GM18909 (cell line): ENCODE data around the gene TUBGCP2.

Experiments used
- ATAC-seq: cut with Tn5 transposase; IDR thresholded peaks from one replicate; pipeline ENCODE4 v1.9.1; 2021; ENCODE audit warnings: mild to moderate bottlenecking; ENCODE audit not compliant: unreplicated experiment, poor library complexity

The TUBGCP2 gene

GRCh38 chr10:133306941-133307379 lies 1.7 kb downstream of the TUBGCP2 start:
- ATAC-seq = no peak

DNA sequence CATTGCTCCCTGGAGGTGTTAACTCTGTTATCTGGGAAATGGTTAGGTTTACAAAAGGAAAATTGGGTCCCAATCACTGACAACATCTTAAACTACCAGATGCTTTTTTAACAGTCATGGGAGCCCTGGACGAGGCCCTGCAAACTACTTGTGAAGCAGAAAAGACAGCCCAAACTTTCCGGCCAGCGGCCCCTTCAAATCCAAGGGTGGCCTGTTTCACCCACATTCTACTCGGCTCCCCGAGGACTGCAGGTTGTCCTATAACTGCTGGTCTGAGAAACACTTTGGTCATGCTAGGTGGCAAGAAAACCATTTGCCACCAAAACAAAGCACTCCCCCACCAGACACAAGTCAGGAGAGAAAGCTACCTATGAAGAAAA lies 2.6 kb downstream of the TUBGCP2 start:
- no peak for ATAC-seq

GRCh38 chr10:133303206-133303605 lies 5.5 kb downstream of the TUBGCP2 start:
- ATAC-seq = no peak

- no peak for ATAC-seq
Observed at GRCh38 chr10:133302230-133302629, 6.4 kb downstream of the TUBGCP2 start.

- no peak for ATAC-seq
Observed at GRCh38 chr10:133299738-133300137, 8.9 kb downstream of the TUBGCP2 start.

GRCh38 chr10:133299224-133299623 lies 9.4 kb downstream of the TUBGCP2 start:
- no peak for ATAC-seq

DNA sequence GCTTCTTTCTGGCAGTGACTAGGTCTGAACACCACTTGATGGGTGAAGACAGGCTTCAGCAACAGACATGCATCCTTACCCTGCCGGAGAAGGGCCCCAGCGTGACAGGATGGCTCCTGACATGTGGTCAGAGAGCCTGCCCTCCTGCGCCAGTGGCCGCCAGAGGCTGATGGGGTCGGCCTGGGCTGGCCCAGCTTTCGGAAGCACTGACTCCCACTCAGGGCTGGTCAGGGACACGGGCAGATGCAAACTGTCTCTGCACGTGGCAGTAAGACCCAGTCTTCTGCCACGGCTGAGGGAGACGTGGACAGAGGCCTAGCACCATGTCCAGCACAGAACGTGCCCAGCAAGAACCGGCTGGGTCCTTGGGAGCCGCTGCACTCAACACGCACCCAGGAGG lies 10.2 kb downstream of the TUBGCP2 start:
- no peak for ATAC-seq

DNA sequence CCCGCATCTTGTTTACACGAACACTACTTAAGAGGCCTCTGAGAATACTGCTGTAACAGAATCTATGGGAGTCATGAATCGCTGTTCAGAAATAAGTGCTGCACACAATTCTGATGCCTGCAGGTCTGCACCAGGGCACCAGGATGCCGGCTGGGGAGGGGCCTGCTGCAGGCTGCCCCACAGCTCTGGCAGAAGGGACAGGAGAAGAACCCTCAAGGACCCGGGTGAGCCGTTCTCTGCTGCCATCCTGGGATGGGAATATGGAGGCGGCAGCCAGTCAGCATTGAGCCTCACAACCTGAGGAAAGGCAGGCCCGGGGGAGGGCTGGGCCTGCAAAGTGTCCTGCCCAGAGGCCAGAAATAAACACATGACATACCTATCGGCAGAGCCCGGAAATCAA lies 11.2 kb downstream of the TUBGCP2 start:
- ATAC-seq = no peak

DNA sequence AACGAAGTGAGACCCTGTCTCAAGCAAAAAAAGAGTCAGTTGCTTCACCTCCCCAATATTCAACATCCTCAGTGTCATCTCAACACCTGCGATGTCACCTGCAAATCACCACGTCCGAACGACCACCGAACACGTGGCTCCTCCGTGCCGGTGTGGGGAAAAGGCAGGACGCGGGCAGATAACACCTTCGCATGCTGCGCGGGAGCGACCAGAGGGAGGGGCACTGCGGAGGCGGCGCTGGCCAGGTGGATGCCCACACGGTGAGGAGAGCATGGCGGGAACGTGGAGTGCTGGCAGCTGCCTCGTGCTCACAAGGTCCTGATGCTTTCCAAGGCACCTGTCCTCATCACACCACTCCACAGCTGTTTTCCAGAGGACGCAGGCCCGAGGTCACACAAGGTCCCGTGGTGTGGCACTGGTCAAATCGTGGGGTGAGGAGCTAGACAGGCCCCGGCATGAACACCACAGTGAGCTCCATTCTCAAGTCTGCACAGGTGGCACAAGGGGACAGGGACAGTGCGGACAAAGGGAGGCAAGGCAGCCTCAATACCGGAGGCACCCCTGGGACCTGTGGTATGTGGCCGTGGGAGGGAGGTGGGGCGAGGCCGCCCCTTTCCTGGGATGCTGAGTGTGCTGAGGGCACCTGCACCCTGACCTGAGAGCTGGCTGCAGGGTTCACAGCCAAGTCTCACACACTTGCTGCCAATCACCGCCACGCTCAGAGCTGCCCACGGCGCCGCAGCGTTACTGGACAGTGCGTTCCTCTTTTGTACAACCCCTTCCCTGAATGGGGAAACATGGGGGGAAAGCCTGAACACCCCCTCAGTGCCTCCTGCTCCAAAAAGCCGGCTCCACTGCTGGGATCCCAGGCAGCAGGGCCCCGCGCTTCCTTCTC lies 13.0 kb downstream of the TUBGCP2 start:
- no peak for ATAC-seq

GRCh38 chr10:133294189-133294588 lies 14.5 kb downstream of the TUBGCP2 start:
- ATAC-seq = no peak

DNA sequence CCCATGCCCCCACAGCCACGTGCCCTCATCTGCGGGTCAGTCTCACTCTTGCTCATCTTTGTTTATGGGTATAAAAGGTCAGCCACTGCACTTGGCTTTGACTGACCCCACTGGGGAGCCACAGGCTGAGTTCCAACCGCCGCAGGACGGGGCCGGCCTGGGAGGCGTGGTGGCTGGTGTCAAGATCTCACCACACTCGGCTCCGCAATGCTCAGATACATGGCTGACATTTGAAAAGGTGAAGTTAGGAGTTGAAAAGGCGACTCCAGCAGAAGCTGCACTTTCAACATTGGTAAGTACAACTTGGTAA lies 14.9 kb downstream of the TUBGCP2 start:
- ATAC-seq = no peak

GRCh38 chr10:133292919-133293809 lies 15.5 kb downstream of the TUBGCP2 start:
- ATAC-seq = no peak

DNA sequence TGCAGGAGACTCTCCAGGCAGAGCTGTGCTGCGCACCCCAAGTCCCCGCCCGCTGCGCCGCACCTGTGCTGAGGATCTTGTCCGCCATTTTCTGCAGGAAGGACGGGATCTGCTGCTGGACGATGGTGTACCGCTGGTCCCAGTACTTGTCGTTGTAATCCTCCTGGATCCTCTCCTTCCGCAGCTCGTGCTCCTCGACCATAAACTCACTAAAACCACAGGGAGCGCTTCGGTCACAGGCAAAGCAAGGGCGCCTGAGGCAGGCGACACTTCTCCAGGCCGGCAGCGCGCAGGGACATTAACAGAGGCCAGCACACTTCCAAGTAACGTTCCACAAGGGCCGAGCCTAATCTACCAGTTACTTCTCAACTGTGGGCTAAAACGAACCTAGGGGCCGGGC lies 18.9 kb downstream of the TUBGCP2 start:
- ATAC-seq = no peak

- no peak for ATAC-seq
Observed at GRCh38 chr10:133287832-133288500, 20.7 kb downstream of the TUBGCP2 start.

DNA sequence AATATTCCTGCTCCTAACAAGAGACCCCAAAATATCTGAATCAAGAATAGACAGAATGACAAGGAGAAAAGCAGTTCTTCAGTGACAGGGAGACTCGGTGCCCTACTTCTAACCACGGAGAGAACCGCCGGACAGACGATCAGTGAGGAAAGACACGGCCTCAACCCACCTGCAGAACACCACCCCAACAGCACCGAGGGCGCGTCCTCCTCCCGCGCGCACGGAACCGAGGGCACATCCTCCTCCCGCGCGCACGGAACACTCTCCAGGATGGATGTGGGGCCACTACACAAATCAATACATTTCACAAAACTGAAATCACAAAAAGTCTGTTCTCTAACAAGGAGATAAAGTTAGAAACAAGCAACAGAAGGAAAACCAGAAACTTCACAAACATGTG lies 22.3 kb downstream of the TUBGCP2 start:
- ATAC-seq = no peak

- no peak for ATAC-seq
Observed at GRCh38 chr10:133285217-133285616, 23.5 kb downstream of the TUBGCP2 start.

DNA sequence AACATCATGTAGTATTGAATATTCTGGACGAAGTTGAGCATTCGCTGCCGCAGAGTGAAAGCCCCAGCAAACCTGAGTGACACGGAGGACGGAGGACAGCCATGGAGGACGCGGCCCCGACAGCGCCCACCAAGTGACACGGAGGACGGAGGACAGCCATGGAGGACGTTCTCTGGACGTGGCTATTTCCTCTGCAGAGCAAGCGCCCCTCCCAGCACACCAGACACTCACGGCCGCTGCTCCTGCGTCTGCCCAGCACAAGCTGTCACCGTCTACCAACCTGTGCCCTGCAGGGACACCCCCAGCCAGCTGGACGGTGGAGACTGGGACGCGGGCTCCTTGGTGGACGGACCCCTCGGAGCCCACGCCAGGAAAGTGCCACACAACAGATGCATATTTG lies 24.7 kb downstream of the TUBGCP2 start:
- no peak for ATAC-seq

DNA sequence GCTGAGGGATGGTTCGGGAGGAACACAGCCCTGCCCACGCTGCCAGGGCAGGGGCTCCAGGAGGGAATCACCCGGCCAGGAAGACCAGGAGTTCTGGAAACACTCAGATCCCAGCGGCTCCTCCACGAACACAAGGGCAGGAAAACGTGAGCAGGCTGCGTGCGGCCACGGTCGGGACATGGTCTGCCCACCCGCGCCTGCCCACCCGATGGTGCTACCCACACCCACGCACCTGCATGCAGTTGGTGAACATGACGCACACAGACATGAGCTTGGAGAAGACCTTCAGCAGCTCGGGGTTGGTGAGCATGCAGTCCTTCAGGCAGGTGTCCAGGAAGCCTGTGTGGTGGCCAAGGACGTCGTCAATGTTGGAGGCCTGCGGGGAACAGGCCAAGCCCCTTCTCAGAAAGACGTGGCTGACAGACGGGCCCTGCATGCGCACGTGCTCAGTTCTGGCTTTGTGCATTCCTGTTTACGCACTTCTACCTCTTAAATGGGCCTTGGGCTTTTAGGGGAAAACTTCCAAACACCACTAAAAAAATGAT lies 25.8 kb downstream of the TUBGCP2 start:
- no peak for ATAC-seq

GRCh38 chr10:133281628-133282372 lies 26.9 kb downstream of the TUBGCP2 start:
- no peak for ATAC-seq

DNA sequence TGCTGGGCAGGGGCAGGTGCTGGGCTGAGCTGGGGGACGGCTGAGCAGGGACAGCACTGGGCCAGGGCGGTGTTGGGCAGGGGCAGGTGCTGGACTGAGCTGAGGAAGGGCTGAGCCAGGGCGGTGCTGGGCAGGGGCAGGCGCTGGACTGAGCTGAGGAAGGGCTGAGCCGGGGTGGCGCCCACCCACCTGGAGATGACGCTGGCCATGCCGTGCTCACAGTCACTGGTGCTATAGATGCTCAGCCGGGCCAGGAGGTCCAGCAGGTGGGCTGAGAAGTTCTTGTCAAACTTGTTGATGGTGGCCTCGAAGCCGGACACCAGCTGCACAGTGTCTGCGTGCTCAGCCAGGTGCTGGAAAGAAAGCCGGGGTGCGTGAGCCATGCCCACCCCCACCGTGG lies 27.6 kb downstream of the TUBGCP2 start:
- no peak for ATAC-seq
